AG10803 (cell line): ENCODE data around the gene IL34.

Source experiments
- DNase-seq: peaks from one replicate; pipeline ENCODE4 v3.0.0; 2010; ENCODE audit warnings: low read depth
- H3K4me3 ChIP-seq: 2 replicates; pipeline ENCODE4 v1.5.1; 2011; ENCODE audit warnings: mild to moderate bottlenecking, low read length, control low read depth
- CTCF ChIP-seq: conservative IDR thresholded peaks from 2 replicates; pipeline ENCODE4 v1.5.1; 2011; ENCODE audit warnings: mild to moderate bottlenecking, low read length, control low read depth, inconsistent platforms

Gene IL34

GRCh38 chr16:70697594-70698170, 51.3 kb downstream of the IL34 start:
- no peak overlapping the region for H3K4me3 ChIP-seq
- DNase-seq = peak; percentile 81
- TF ChIP-seq CTCF = peak; percentile 32

- no peak for DNase-seq
- H3K4me3 ChIP-seq = no peak overlapping the region
- no peak for TF ChIP-seq CTCF
These were observed 52.5 kb downstream of the IL34 start for GRCh38 chr16:70698901-70699300.

GRCh38 chr16:70699696-70700095, 53.3 kb downstream of the IL34 start:
- TF ChIP-seq CTCF = no peak
- DNase-seq = no peak
- no peak overlapping the region for H3K4me3 ChIP-seq

- no peak overlapping the region for H3K4me3 ChIP-seq
- no peak for DNase-seq
- no peak for TF ChIP-seq CTCF
These were observed 54.0 kb downstream of the IL34 start for GRCh38 chr16:70700101-70701020.

- DNase-seq = no peak
- H3K4me3 ChIP-seq = no peak overlapping the region
- TF ChIP-seq CTCF = no peak
These were observed 54.7 kb downstream of the IL34 start for GRCh38 chr16:70701036-70701435.

- no peak for DNase-seq
- TF ChIP-seq CTCF = no peak
- H3K4me3 ChIP-seq = no peak overlapping the region
These were observed 55.2 kb downstream of the IL34 start for GRCh38 chr16:70701596-70701995.

GRCh38 chr16:70701998-70702397, 55.6 kb downstream of the IL34 start:
- no peak for TF ChIP-seq CTCF
- DNase-seq = no peak

More at GRCh38 chr16:70701998-70702397, 55.6 kb downstream of the IL34 start:
- no peak overlapping the region for H3K4me3 ChIP-seq
